Measurements from ENCODE around the gene TMEM109. TPM values are rescaled to one million over a fixed set of nuclear protein-coding genes. Genes with fewer than 3 reads are reported as not detected.

Gene TMEM109
- total and polyA plus RNA-seq, 9 of the 15 experiments (the other 6 are each of a cell fraction or from before 2014, with no cell fraction given), result 9.2 to 71.3 (median 30.5) TPM

DNA sequence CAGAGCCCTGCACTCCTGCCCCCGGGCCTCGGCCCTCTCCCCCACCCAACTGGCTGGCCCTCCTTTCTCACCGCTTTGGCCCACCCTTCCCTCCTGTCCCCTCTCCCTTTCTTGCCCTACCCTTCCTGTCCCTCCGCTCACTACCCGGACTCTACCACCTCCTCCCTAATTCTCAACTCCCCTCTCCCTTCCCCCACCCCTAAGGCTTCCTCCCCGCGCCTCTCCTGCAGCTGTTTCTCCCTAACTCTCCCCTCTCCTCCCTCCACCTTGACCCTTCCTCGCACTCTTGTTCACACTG is 37.6 kb downstream of the TMEM109 start (continued):
- TF ChIP-seq TSHZ1 (CRISPR knock-in tag; IDR thresholded peaks at IDR 0.05) (no peak), ILK (tag; IDR thresholded peaks at IDR 0.05; ENCODE audit: borderline replicate concordance, low read depth) (no peak), SPI1 (IDR thresholded peaks at IDR 0.05; ENCODE audit: borderline replicate concordance, low read depth, low read length) (no peak), POLR2B (IDR thresholded peaks at IDR 0.05; ENCODE audit: low read depth, partially characterized antibody) (no peak)
- TF ChIP-seq, protein P1, sequence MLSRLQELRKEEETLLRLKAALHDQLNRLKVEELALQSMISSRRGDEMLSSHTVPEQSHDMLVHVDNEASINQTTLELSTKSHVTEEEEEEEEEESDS (CRISPR knock-in tag; IDR thresholded peaks at IDR 0.05), result no peak

GRCh38 chr11:60951904-60952741 is 38.2 kb downstream of the TMEM109 start, which contains the start of gene SLC15A3:
Gene SLC15A3 (minus strand): TSS chr11:60952176. CDS start chr11:60951551, 625 bp downstream.
- H2AFZ ChIP-seq (ENCODE audit: low read depth, low read length), result no peak within 1 kb of the TSS
- H3K79me2 ChIP-seq (ENCODE audit: control insufficient read depth, insufficient read depth, low read length), result no peaks in the 10 kb centered on the region
- no peak for TF ChIP-seq KHSRP (IDR thresholded peaks at IDR 0.05)
- no peak for TF ChIP-seq RFX5 (IDR thresholded peaks at IDR 0.05; ENCODE audit: low read depth, low read length)
- no peak for TF ChIP-seq SOX6 (IDR thresholded peaks at IDR 0.05)
- no peak for TF ChIP-seq KDM2B (CRISPR knock-in tag; IDR thresholded peaks at IDR 0.05)
- TF ChIP-seq, protein P2, sequence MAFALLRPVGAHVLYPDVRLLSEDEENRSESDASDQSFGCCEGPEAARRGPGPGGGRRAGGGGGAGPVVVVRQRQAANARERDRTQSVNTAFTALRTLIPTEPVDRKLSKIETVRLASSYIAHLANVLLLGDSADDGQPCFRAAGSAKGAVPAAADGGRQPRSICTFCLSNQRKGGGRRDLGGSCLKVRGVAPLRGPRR (CRISPR knock-in tag; IDR thresholded peaks at IDR 0.05), result no peak
- no peak for TF ChIP-seq MITF (IDR thresholded peaks at IDR 0.05)
- peaks cover 0 to 6% of the 10 kb centered on the region in 2 experiments; a peak in 3 of 5 replicates for H3K4me1 ChIP-seq (replicated peaks in 1 of 2; ENCODE audit: control insufficient read depth in 2 of 2, insufficient read depth in 2 of 2, low read length in 2 of 2)
- H3K9me3 ChIP-seq (replicated peaks; ENCODE audit: control insufficient read depth, insufficient read depth, low read depth, low read length), result no peaks in the 10 kb centered on the region
- H3K27ac ChIP-seq (ENCODE audit: extremely low read depth, low read depth, low read length), result no peak within 1 kb of the TSS
- H3K27me3 ChIP-seq (ENCODE audit: control insufficient read depth in 2 of 2, insufficient read depth in 2 of 2, low read length in 2 of 2), result peaks cover 40 to 75% of the 10 kb centered on the region in 2 experiments; a peak in 4 of 5 replicates
- WGBS (ENCODE audit: insufficient coverage, low coverage, missing lambda C conversion rate), result 3% methylated on average over 17 of the region's 23 CpGs
- intact Hi-C loops (cut with micrococcal nuclease), result no loop called here
- H3K9ac ChIP-seq (ENCODE audit: insufficient read depth in 1 of 2, low read depth in 2 of 2, low read length in 2 of 2), result peak within 1 kb of the TSS in 1 of 2 experiments; percentile 9; a peak in 1 of 4 replicates
- H3K4me2 ChIP-seq (ENCODE audit: insufficient read depth, low read length), result no peak within 1 kb of the TSS
- no peak within 1 kb of the TSS for H3K4me3 ChIP-seq
- H3K9me1 ChIP-seq (ENCODE audit: control insufficient read depth, insufficient read depth, low read length), result no peaks in the 10 kb centered on the region
- CTCF ChIA-PET (ENCODE audit: low intra/inter-chr PET ratio), result no interaction called here
- no TSS peak for BruUV-seq (replicated peaks)
- POLR2A ChIA-PET, result no interaction called here
- DNase-seq (ENCODE audit: extremely low read depth in 1 of 4, low spot score in 3 of 4) (no peak), ATAC-seq (peak; percentile 41; the same call in 2 of the 3 replicates), FAIRE-seq (no peak)
- in situ Hi-C loops (cut with MboI), result no loop called here
- peaks cover 3% of the 10 kb centered on the region; the same call in 1 of the 2 replicates for H4K20me1 ChIP-seq (replicated peaks; ENCODE audit: control insufficient read depth, insufficient read depth, low read length)
- no peaks in the 10 kb centered on the region for H3K36me3 ChIP-seq (ENCODE audit: control insufficient read depth, insufficient read depth, low read length)

Data from K562 (cell line).